ENCODE results near the gene TGFBR3.
"Not testable (repeated sequence)": the region's sequence is repeated elsewhere in the genome, so short reads cannot be mapped to it uniquely, and the experiment has no call there.

Gene TGFBR3

GRCh38 chr1:91684481-91685196 lies 201.3 kb downstream of the TGFBR3 start:
- DNase-seq (ENCODE audit: low read depth in 2 of 2), result no peak

GRCh38 chr1:91683598-91683951 lies 202.4 kb downstream of the TGFBR3 start:
- no peak for DNase-seq (ENCODE audit: low read depth in 2 of 2)

GRCh38 chr1:91682882-91683597 lies 202.9 kb downstream of the TGFBR3 start:
- no peak for DNase-seq (ENCODE audit: low read depth in 2 of 2)

- no peak for DNase-seq (ENCODE audit: low read depth in 2 of 2)
Measured at GRCh38 chr1:91680556-91681155, 205.3 kb downstream of the TGFBR3 start.

- no peak for DNase-seq (ENCODE audit: low read depth in 2 of 2)
Measured at GRCh38 chr1:91679446-91679845, 206.5 kb downstream of the TGFBR3 start.

- DNase-seq (ENCODE audit: low read depth in 2 of 2), result no peak
Measured at GRCh38 chr1:91676030-91676429, 209.9 kb downstream of the TGFBR3 start.

GRCh38 chr1:91674107-91674506 lies 211.8 kb downstream of the TGFBR3 start:
- no peak for DNase-seq (ENCODE audit: low read depth in 2 of 2)

- DNase-seq (ENCODE audit: low read depth in 2 of 2), result no peak
Measured at GRCh38 chr1:91673613-91674012, 212.3 kb downstream of the TGFBR3 start.

GRCh38 chr1:91672601-91673161 lies 213.3 kb downstream of the TGFBR3 start:
- DNase-seq (ENCODE audit: low read depth in 2 of 2), result no peak

GRCh38 chr1:91670781-91671180 lies 215.2 kb downstream of the TGFBR3 start:
- DNase-seq (ENCODE audit: low read depth in 2 of 2), result no peak

- DNase-seq (ENCODE audit: low read depth in 2 of 2), result no peak
Measured at GRCh38 chr1:91669584-91670350, 216.2 kb downstream of the TGFBR3 start.

GRCh38 chr1:91666651-91667050 lies 219.3 kb downstream of the TGFBR3 start:
- DNase-seq (ENCODE audit: low read depth in 2 of 2), result not testable (repeated sequence)

GRCh38 chr1:91661121-91661520 lies 224.8 kb downstream of the TGFBR3 start:
- no peak for DNase-seq (ENCODE audit: low read depth in 2 of 2)

- no peak for DNase-seq (ENCODE audit: low read depth in 2 of 2)
Measured at GRCh38 chr1:91660708-91661107, 225.2 kb downstream of the TGFBR3 start.

- no peak for DNase-seq (ENCODE audit: low read depth in 2 of 2)
Measured at GRCh38 chr1:91655912-91656449, 230.0 kb downstream of the TGFBR3 start.

GRCh38 chr1:91653183-91653582 lies 232.8 kb downstream of the TGFBR3 start:
- no peak for DNase-seq (ENCODE audit: low read depth in 2 of 2)

GRCh38 chr1:91651661-91652071 lies 234.3 kb downstream of the TGFBR3 start:
- DNase-seq (ENCODE audit: low read depth in 2 of 2), result no peak

GRCh38 chr1:91651243-91651642 lies 234.7 kb downstream of the TGFBR3 start:
- DNase-seq (ENCODE audit: low read depth in 2 of 2), result no peak

GRCh38 chr1:91650764-91651163 lies 235.2 kb downstream of the TGFBR3 start:
- DNase-seq (ENCODE audit: low read depth in 2 of 2), result no peak

GRCh38 chr1:91647061-91647460 lies 238.9 kb downstream of the TGFBR3 start:
- DNase-seq (ENCODE audit: low read depth in 2 of 2), result no peak

- no peak for DNase-seq (ENCODE audit: low read depth in 2 of 2)
Measured at GRCh38 chr1:91645031-91645430, 240.9 kb downstream of the TGFBR3 start.

GRCh38 chr1:91643431-91643830 lies 242.5 kb downstream of the TGFBR3 start:
- DNase-seq (ENCODE audit: low read depth in 2 of 2), result no peak
